Keratinocyte (primary cell): ENCODE results near the gene TADA2B. TPM values are rescaled to one million over a fixed set of nuclear protein-coding genes. Genes with fewer than 3 reads are reported as not detected.
A peak's percentile ranks its signal among the peaks of the same experiment; 100 is the strongest.

Experiments used
- DNase-seq: peaks from one replicate; pipeline ENCODE4 v3.0.0-alpha.2; 2011; ENCODE audit warnings: low read depth, missing footprints, low spot score
- FAIRE-seq: peaks from 2 replicates; lab custom pipeline; 2011; peaks lifted over from hg19 to GRCh38; lab: Jason Lieb, UNC
- H2AFZ ChIP-seq: 2 replicates; pipeline ENCODE4 v1.6.0; 2012; ENCODE audit warnings: low read length, control low read depth, inconsistent platforms; ENCODE audit not compliant: control insufficient read depth
- H3K27ac ChIP-seq: 2 replicates; pipeline ENCODE4 v1.5.1; 2011; ENCODE audit warnings: low read length; ENCODE audit not compliant: control insufficient read depth, insufficient read depth
- H3K27me3 ChIP-seq: 3 replicates; pipeline ENCODE4 v1.6.0; 2011; ENCODE audit warnings: low read length; ENCODE audit not compliant: control insufficient read depth, insufficient read depth; ENCODE audit errors: extremely low read depth
- H3K36me3 ChIP-seq, 2 experiments: 2 replicates in 1 of 2; 3 replicates in 1 of 2; pipeline ENCODE4 v1.5.1; 2011; ENCODE audit warnings: low read length in 2 of 2, mild to moderate bottlenecking in 1 of 2; ENCODE audit not compliant: control insufficient read depth in 2 of 2, insufficient read depth in 2 of 2; ENCODE audit errors: extremely low read depth in 1 of 2
- H3K4me1 ChIP-seq: 3 replicates; pipeline ENCODE4 v1.5.1; 2011; ENCODE audit warnings: low read length; ENCODE audit not compliant: control insufficient read depth, insufficient read depth; ENCODE audit errors: extremely low read depth
- H3K4me2 ChIP-seq: 3 replicates; pipeline ENCODE4 v1.6.0; 2011; ENCODE audit warnings: low read depth, low read length; ENCODE audit not compliant: control insufficient read depth, insufficient read depth; ENCODE audit errors: extremely low read depth
- H3K4me3 ChIP-seq, 3 experiments: fragments of 200-600 bp in 1 of 3; sonication (generic) in 1 of 3; 2 replicates in 2 of 3; 3 replicates in 1 of 3; pipeline ENCODE4 v1.5.1; 2011 to 2016; ENCODE audit warnings: low read length in 3 of 3, mild to moderate bottlenecking in 3 of 3, control low read depth in 2 of 3, inconsistent platforms in 1 of 3, low read depth in 1 of 3, mixed read lengths in 1 of 3, mixed run types in 1 of 3, moderate library complexity in 1 of 3; ENCODE audit not compliant: control insufficient read depth in 2 of 3, insufficient read depth in 2 of 3; ENCODE audit errors: extremely low read depth in 1 of 3
- H3K79me2 ChIP-seq: 2 replicates; pipeline ENCODE4 v1.6.0; 2012; ENCODE audit warnings: low read length; ENCODE audit not compliant: control insufficient read depth, insufficient read depth
- H3K9ac ChIP-seq: 3 replicates; pipeline ENCODE4 v1.6.0; 2011; ENCODE audit warnings: low read length; ENCODE audit not compliant: control insufficient read depth, insufficient read depth; ENCODE audit errors: extremely low read depth
- H3K9me1 ChIP-seq: 3 replicates; pipeline ENCODE4 v1.6.0; 2011; ENCODE audit warnings: low read length; ENCODE audit not compliant: control insufficient read depth, insufficient read depth; ENCODE audit errors: extremely low read depth
- H3K9me3 ChIP-seq: 2 replicates; pipeline ENCODE4 v1.5.1; 2012; ENCODE audit warnings: low read depth, low read length; ENCODE audit not compliant: control insufficient read depth
- H4K20me1 ChIP-seq: 3 replicates; pipeline ENCODE4 v1.6.0; 2011; ENCODE audit warnings: low read length; ENCODE audit not compliant: control insufficient read depth, insufficient read depth; ENCODE audit errors: extremely low read depth
- CTCF ChIP-seq, 3 experiments: IDR thresholded peaks in 1 of 3; conservative IDR thresholded peaks in 1 of 3; optimal IDR thresholded peaks in 1 of 3; 2 replicates in 2 of 3; 3 replicates in 1 of 3; pipeline versions ENCODE3 to v1.5.1; 2011; ENCODE audit warnings: low read length in 3 of 3, mild to moderate bottlenecking in 3 of 3, moderate library complexity in 2 of 3, control low read depth in 1 of 3, inconsistent platforms in 1 of 3; ENCODE audit not compliant: insufficient read depth in 2 of 3; ENCODE audit errors: extremely low read depth in 1 of 3
- EZH2 ChIP-seq: IDR thresholded peaks from one replicate; pipeline ENCODE4 v1.6.1; 2012; ENCODE audit warnings: inconsistent platforms, mild to moderate bottlenecking, low read length, moderate library complexity
- dilution Hi-C: fragments of 300-500 bp; cut with MboI; formaldehyde crosslinking; loops from one replicate; pipeline ENCODE4 v1.7.0; 2020; ENCODE audit warnings: low sequenced_read_pairs; ENCODE audit not compliant: extremely low pct_ligation_motif_present
- polyA plus RNA-seq, 5 experiments: library from polyadenylated mRNA; depleted of rRNA in 3 of 5; stranded (reverse) in 3 of 5; stranded (forward) in 1 of 5; unstranded in 1 of 5; fragments of >200 nt; gene quantifications; 1 replicate in 1 of 5; 2 replicates in 3 of 5; 3 replicates in 1 of 5; pipeline versions ENCODE4 v1.2.1 to v1.2.3, GENCODE V29; 2011 to 2012; ENCODE audit warnings: missing spikeins in 2 of 5, low read depth in 1 of 5, low replicate concordance in 1 of 5

Gene TADA2B
- polyA plus RNA-seq, 1 donor (not counting 4 experiments of a cell fraction or from before 2014, with no cell fraction given) = 5.3 TPM

GRCh38 chr4:7067452-7068278 lies 24.5 kb downstream of the TADA2B start, which contains the start of gene GRPEL1:
GRPEL1 (minus strand) TSS chr4:7068064; CDS start chr4:7068032, 32 bp downstream.
- Histone ChIP-seq H3K4me1 (peaks cover 13% of the 10 kb centered on the region), H3K4me3 (peak within 1 kb of the TSS; percentile 84 to 90 (median 86)), H3K27me3 (no peaks in the 10 kb centered on the region), H3K27ac (peak within 1 kb of the TSS; percentile 81), H3K79me2 (peaks cover 46% of the 10 kb centered on the region), H2AFZ (peak within 1 kb of the TSS; percentile 81), H3K9me1 (no peaks in the 10 kb centered on the region), H3K9me3 (no peaks in the 10 kb centered on the region), H3K36me3 (peaks cover 13 to 15% of the 10 kb centered on the region in 2 experiments), H3K4me2 (peak within 1 kb of the TSS; percentile 92), H3K9ac (peak within 1 kb of the TSS; percentile 91), H4K20me1 (peaks cover 9% of the 10 kb centered on the region)
- FAIRE-seq (peak; percentile 91), DNase-seq (peak; percentile 94)
- dilution Hi-C loops = no loop called here
- TF ChIP-seq CTCF (optimal IDR thresholded peaks at IDR 0.05 in 1 of 3, IDR thresholded peaks at IDR 0.05 in 1 of 3, conservative IDR thresholded peaks at IDR 0.05 in 1 of 3; ENCODE audit: extremely low read depth in 1 of 3, insufficient read depth in 2 of 3, low read length in 3 of 3) (no peak), EZH2 (no peak)

- Histone ChIP-seq H3K4me3 (peak overlapping the region; percentile 83 to 90 (median 84)), H3K36me3 (peaks cover 8 to 11% of the 10 kb centered on the region in 2 experiments), H3K9me1 (no peaks in the 10 kb centered on the region), H3K4me1 (peaks cover 13% of the 10 kb centered on the region), H3K79me2 (peaks cover 44% of the 10 kb centered on the region), H3K9me3 (no peaks in the 10 kb centered on the region), H3K4me2 (peak overlapping the region; percentile 91), H2AFZ (peak overlapping the region; percentile 75), H4K20me1 (peaks cover 9% of the 10 kb centered on the region), H3K9ac (peak overlapping the region; percentile 82), H3K27me3 (no peaks in the 10 kb centered on the region), H3K27ac (peak overlapping the region; percentile 74)
- TF ChIP-seq CTCF (optimal IDR thresholded peaks at IDR 0.05 in 1 of 3, IDR thresholded peaks at IDR 0.05 in 1 of 3, conservative IDR thresholded peaks at IDR 0.05 in 1 of 3; ENCODE audit: extremely low read depth in 1 of 3, insufficient read depth in 2 of 3, low read length in 3 of 3) = no peak
- no peak for TF ChIP-seq EZH2
- dilution Hi-C loops = no loop called here
- no peak for DNase-seq
- FAIRE-seq = no peak
Measured at GRCh38 chr4:7068279-7068842, 25.2 kb downstream of the TADA2B start.
